ENCODE results near the gene TAL1.

Gene TAL1

GRCh38 chr1:47188791-47189785 lies 42.9 kb downstream of the TAL1 start:
- DNase-seq (ENCODE audit: low spot score), result no peak

GRCh38 chr1:47187926-47188250 lies 44.1 kb downstream of the TAL1 start:
- no peak for DNase-seq (ENCODE audit: low spot score)

GRCh38 chr1:47187231-47187925 lies 44.6 kb downstream of the TAL1 start:
- DNase-seq (ENCODE audit: low spot score), result no peak

GRCh38 chr1:47186267-47187185 lies 45.5 kb downstream of the TAL1 start:
- no peak for DNase-seq (ENCODE audit: low spot score)

GRCh38 chr1:47184822-47185677 lies 47.0 kb downstream of the TAL1 start:
- no peak for DNase-seq (ENCODE audit: low spot score)

- no peak for DNase-seq (ENCODE audit: low spot score)
Measured at GRCh38 chr1:47184090-47184821, 47.8 kb downstream of the TAL1 start.

GRCh38 chr1:47183308-47184089 lies 48.5 kb downstream of the TAL1 start:
- no peak for DNase-seq (ENCODE audit: low spot score)

GRCh38 chr1:47182676-47183235 lies 49.3 kb downstream of the TAL1 start:
- no peak for DNase-seq (ENCODE audit: low spot score)

GRCh38 chr1:47181955-47182675 lies 49.9 kb downstream of the TAL1 start:
- DNase-seq (ENCODE audit: low spot score), result peak; percentile 68

- no peak for DNase-seq (ENCODE audit: low spot score)
Measured at GRCh38 chr1:47181095-47181954, 50.7 kb downstream of the TAL1 start.

GRCh38 chr1:47180603-47181094 lies 51.4 kb downstream of the TAL1 start:
- no peak for DNase-seq (ENCODE audit: low spot score)

- no peak for DNase-seq (ENCODE audit: low spot score)
Measured at GRCh38 chr1:47179988-47180563, 51.9 kb downstream of the TAL1 start.

- peak; percentile 95 for DNase-seq (ENCODE audit: low spot score)
Measured at GRCh38 chr1:47179017-47179987, 52.7 kb downstream of the TAL1 start.

GRCh38 chr1:47178654-47179016 lies 53.4 kb downstream of the TAL1 start:
- DNase-seq (ENCODE audit: low spot score), result no peak

GRCh38 chr1:47178020-47178419 lies 54.0 kb downstream of the TAL1 start:
- no peak for DNase-seq (ENCODE audit: low spot score)
